Heart left ventricle (tissue), 16 donors: ENCODE measurements around the gene CLRN1. TPM values are rescaled to one million over a fixed set of nuclear protein-coding genes. Genes with fewer than 3 reads are reported as not detected.

Source experiments
- ATAC-seq, 4 donors: fragments of 200-7000 bp; cut with Tn5 transposase; one replicate each; pipeline ENCODE4 v1.9.1; 2020 to 2022; ENCODE audit warnings: moderate library complexity in 4 of 4, mild to moderate bottlenecking in 3 of 4, moderate number of reproducible peaks in 1 of 4
- DNase-seq, 5 donors: peaks; one replicate each; pipeline ENCODE4 v3.0.0-alpha.2; 2020
- H3K27ac ChIP-seq, 12 donors: fragments of 200-600 bp; sonication (generic) in 4 of 12; one replicate each; pipeline versions ENCODE4 v1.5.0 to v1.8.0; 2016 to 2022; ENCODE audit warnings: mild to moderate bottlenecking in 2 of 12
- H3K27me3 ChIP-seq, 9 donors: fragments of 200-600 bp; sonication (generic) in 2 of 9; one replicate each; pipeline versions ENCODE4 v1.5.1 to v1.8.0; 2016 to 2022; ENCODE audit warnings: mild to moderate bottlenecking in 3 of 9
- H3K36me3 ChIP-seq, 9 donors: fragments of 200-600 bp; sonication (generic) in 2 of 9; one replicate each; pipeline versions ENCODE4 v1.5.0 to v1.8.0; 2018 to 2022; ENCODE audit warnings: mild to moderate bottlenecking in 2 of 9
- H3K4me1 ChIP-seq, 12 donors: fragments of 200-600 bp; sonication (generic) in 4 of 12; one replicate each; pipeline versions ENCODE4 v1.5.0 to v1.8.0; 2016 to 2022; ENCODE audit warnings: mild to moderate bottlenecking in 3 of 12
- H3K4me3 ChIP-seq, 12 donors: fragments of 200-600 bp; sonication (generic) in 4 of 12; one replicate each; pipeline versions ENCODE4 v1.5.0 to v1.8.0; 2017 to 2022; ENCODE audit warnings: mild to moderate bottlenecking in 9 of 12, moderate library complexity in 4 of 12
- H3K9me3 ChIP-seq, 12 donors: fragments of 200-600 bp; sonication (generic) in 4 of 12; one replicate each; pipeline versions ENCODE4 v1.5.0 to v1.8.0; 2016 to 2022; ENCODE audit warnings: mild to moderate bottlenecking in 1 of 12
- CTCF ChIP-seq, 12 donors: fragments of 200-600 bp; sonication (generic) in 4 of 12; IDR thresholded peaks; one replicate each; pipeline versions ENCODE4 v1.5.0 to v1.8.0; 2018 to 2022; ENCODE audit warnings: antibody characterized with exemption in 12 of 12, mild to moderate bottlenecking in 5 of 12
- POLR2A ChIP-seq, 2 donors: fragments of 450-650 bp; IDR thresholded peaks; one replicate each; pipeline ENCODE4 v1.6.1; 2017; ENCODE audit warnings: antibody characterized with exemption in 2 of 2, mild to moderate bottlenecking in 2 of 2, moderate library complexity in 2 of 2
- WGBS, 4 donors: extraction: QIAGEN DNeasy Blood & Tissue Kit in 2 of 4; methylation state at CpG; one replicate each; pipeline versions ENCODE4 v1.1.5 to v1.1.7; 2013 to 2018; 5-methylcytosine and 5-hydroxymethylcytosine counted together
- intact Hi-C, 10 donors: fragments of 100-400 bp; cut with DNase I; formaldehyde crosslinking; loops; one replicate each; pipeline versions ENCODE4 v1.11.1 to v1.14.2; 2022
- polyA plus RNA-seq, 2 donors: library from polyadenylated mRNA; stranded (reverse); fragments of 200-250 nt; gene quantifications; one replicate each; pipeline ENCODE4 v1.2.3, GENCODE V29; 2013
- total RNA-seq, 9 donors: library from RNA; depleted of rRNA in 2 of 9; stranded (reverse); fragments of >200 nt in 2 of 9; fragmentation: NEBNext Ultra II Directional in 3 of 9; extraction: Animal tissue kit (Norgen Biotek cat#: 25700) in 3 of 9; gene quantifications; one replicate each; pipeline versions ENCODE4 v1.1.0 to v1.2.4, GENCODE V29; 2016 to 2023
- donor health status: ischemic (EF 13 %, LVEDD 7.1; RV severe dilation, severe dysfunction).
- donor health status: healthy with polysubstance abuse.
- donor health status: DM: no; HTN: yes; CAD: no.
- donor health status: DM: no; HTN: no; CAD: no.
- donor health status: ischemic (EF 25% LVEDD 6.9; RV normal size, moderate dysfunction).
- donor health status: ischemic (EF 25% LVEDD 5.7; RV mildly dilated, moderate dysfunction).
- donor health status: healthy.
- donor health status: DM: yes; HTN: yes; CAD: no.
- donor health status: ischemic (EF 35%, LVEDD 5.7; RV mildly dilated, moderate dysfunction).
- donor health status: nonischemic (EF 11% LVEDD 7.7; RV severe dilation, severe dysfunction).
- donor health status: DM: yes; HTN: yes; CAD: no.
- donor health status: PGD.
- donor health status: ischemic (EF 29% LVEDD 5.4; RV normal size, mild dysfunction).
- donor health status: nonischemic (EF 23%, LVEDD 6.1; RV moderate dilation, normal function).

Gene CLRN1
- total and polyA plus RNA-seq, 11 donors = not detected

DNA sequence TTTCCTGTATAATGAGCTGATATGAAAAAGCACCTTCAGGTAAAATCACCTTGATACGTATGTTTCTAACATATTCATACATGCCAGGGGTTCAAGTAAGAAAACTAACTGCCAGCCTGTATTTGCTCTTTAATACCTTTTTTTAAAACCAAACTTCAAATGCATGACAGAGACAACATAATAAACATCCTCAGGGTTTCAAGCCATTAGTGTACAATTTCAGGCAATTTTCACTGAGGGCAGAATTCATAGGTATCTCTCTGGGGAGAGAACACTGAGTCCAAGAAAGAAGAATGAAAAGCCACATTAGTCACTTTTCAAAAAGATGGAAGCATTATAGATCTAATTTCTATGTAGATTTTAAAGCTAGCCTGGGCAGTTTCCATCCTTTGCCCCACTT lies 94.2 kb downstream of the CLRN1 start:
- Histone ChIP-seq H3K4me3 (no peak overlapping the region), H3K4me1 (peaks cover 0 to 41% (median 11%) of the 10 kb centered on the region in 12 donors), H3K27me3 (no peaks in the 10 kb centered on the region), H3K9me3 (no peaks in the 10 kb centered on the region), H3K27ac (no peak overlapping the region), H3K36me3 (no peaks in the 10 kb centered on the region)
- intact Hi-C loops = no loop called here
- ATAC-seq = no peak
- WGBS, 4 donors = 88 to 97% (median 94%) methylated on average over 1 of the region's 1 CpG
- TF ChIP-seq POLR2A (IDR thresholded peaks at IDR 0.05) = no peak
- no peak for TF ChIP-seq CTCF (IDR thresholded peaks at IDR 0.05)
- DNase-seq = no peak

DNA sequence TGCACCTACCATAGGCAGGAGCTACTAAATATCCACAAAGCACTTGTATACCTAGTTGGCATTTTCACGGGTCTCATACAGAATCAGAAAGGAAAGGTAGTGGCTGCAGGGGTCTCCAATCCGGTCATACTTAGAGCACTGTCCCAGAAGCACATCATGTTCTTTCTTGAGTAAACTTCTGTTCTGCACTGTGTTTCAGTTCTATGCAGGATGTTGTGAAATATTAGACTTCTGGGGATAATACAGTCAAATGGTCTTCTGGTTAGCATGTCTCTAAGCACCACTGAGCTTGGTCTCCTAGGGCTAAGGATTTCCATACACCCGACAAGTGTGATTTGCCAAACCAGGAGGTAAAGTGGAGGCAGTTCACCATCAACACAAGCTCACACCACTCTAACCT lies 95.2 kb downstream of the CLRN1 start:
- intact Hi-C loops = no loop called here
- WGBS, 4 donors = 86 to 91% (median 89%) methylated on average over 3 of the region's 3 CpGs
- ATAC-seq = peak in 1 of 4 donors; percentile 11

DNA sequence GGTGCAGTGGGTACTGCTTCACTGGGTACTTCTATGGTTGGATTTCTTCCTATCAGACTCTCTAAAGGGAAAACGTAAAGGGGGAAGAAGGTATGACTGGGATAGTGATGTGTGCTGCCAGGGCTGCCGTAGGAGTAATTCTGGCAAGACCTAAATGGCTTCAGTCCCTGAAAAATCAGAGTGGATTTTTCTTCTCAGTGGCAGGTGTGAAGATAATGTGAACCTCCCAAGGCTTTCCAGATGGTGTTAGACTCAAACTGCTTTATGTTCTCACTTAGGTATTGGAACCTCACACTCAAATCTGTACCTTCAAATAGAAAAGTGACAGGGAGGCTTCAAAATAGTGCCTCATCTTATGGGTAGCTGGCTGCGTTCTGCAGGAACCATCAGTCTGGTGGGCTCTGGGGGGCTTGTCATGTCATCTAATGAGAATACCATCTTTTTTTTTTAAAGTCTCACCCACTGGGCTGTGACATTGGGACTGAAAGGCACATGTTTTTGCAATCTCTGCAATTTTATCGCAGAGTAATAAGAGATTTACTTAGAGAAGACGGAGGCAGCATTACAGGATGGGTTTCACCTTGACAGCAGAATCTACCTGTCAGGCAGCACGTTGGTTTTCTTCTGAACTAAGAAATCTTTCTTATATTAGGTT lies 95.8 kb downstream of the CLRN1 start:
- Histone ChIP-seq H3K9me3 (no peaks in the 10 kb centered on the region), H3K4me3 (no peak overlapping the region), H3K36me3 (no peaks in the 10 kb centered on the region), H3K4me1 (peaks cover 0 to 41% (median 11%) of the 10 kb centered on the region in 12 donors), H3K27me3 (no peaks in the 10 kb centered on the region), H3K27ac (no peak overlapping the region)
- DNase-seq (no peak), ATAC-seq (no peak)
- intact Hi-C loops = no loop called here
- 67 to 76% (median 73%) methylated on average over 6 of the region's 6 CpGs for WGBS, 4 donors
- TF ChIP-seq CTCF (IDR thresholded peaks at IDR 0.05) (no peak), POLR2A (IDR thresholded peaks at IDR 0.05) (no peak)

More for the DNA sequence above, 95.2 kb downstream of the CLRN1 start:
- Histone ChIP-seq H3K27ac (no peak overlapping the region), H3K4me1 (peaks cover 0 to 41% (median 11%) of the 10 kb centered on the region in 12 donors), H3K4me3 (no peak overlapping the region), H3K36me3 (no peaks in the 10 kb centered on the region), H3K9me3 (no peaks in the 10 kb centered on the region), H3K27me3 (no peaks in the 10 kb centered on the region)
- DNase-seq = no peak
- TF ChIP-seq POLR2A (IDR thresholded peaks at IDR 0.05) = no peak
- TF ChIP-seq CTCF (IDR thresholded peaks at IDR 0.05) = no peak

Other genes with a start within 250 kb of the CLRN1 start
- 10 to 100 TPM; 16.9 to 38.7 (median 23.4) TPM for gene SIAH2, start 209.6 kb downstream of the CLRN1 start, total RNA-seq
- 10 to 100 TPM in 1 of 2 donors, 1 to 10 TPM in 1; 7.1 to 24.9 TPM for gene SIAH2, start 209.6 kb downstream of the CLRN1 start, polyA plus RNA-seq
- gene MINDY4B, start 67.3 kb downstream of the CLRN1 start, total RNA-seq = under 1 TPM in 1 of 9 donors, not detected in 8; 0.56 TPM
- gene MINDY4B, start 67.3 kb downstream of the CLRN1 start, polyA plus RNA-seq = not detected
- gene MED12L, start 112.9 kb upstream of the CLRN1 start, total RNA-seq = 1 to 10 TPM in 2 of 9 donors, under 1 TPM in 7; 0.12 to 2.1 (median 0.50) TPM
- under 1 TPM; 0.06 to 0.08 TPM for gene MED12L, start 112.9 kb upstream of the CLRN1 start, polyA plus RNA-seq
- 1 to 10 TPM in 1 of 9 donors, under 1 TPM in 3, not detected in 5; 0.33 to 2.1 (median 0.42) TPM for gene GPR171, start 230.5 kb upstream of the CLRN1 start, total RNA-seq
- gene GPR171, start 230.5 kb upstream of the CLRN1 start, polyA plus RNA-seq = under 1 TPM; 0.18 to 0.19 TPM